ENCODE data around the gene ROBO1. TPM values are rescaled to one million over a fixed set of nuclear protein-coding genes. Genes with fewer than 3 reads are reported as not detected.

The ROBO1 gene
- total RNA-seq, 1 donor from 2014 or later = 19.4 TPM

DNA sequence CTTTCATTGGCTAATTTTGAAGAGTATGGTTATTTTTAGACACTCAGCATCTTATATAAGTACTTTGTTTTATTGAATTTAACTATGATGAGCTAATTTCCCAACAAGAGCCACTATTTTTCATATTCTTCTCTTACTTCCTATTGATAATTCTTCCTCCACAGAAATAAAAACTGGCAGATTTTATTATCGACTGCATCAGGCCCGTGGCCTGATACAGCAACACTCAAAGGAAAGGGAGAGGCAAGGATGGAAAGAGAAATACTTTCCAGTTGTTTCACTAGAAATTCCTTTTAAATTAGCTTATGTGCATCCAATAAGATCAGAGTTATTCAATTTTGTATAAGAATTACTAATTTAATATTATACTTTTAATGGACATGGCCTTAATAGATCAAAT, 886.3 kb downstream of the ROBO1 start:
- no peak overlapping the region for H3K4me3 ChIP-seq (ENCODE audit: low read depth, low read length)
- TF ChIP-seq, protein P1, sequence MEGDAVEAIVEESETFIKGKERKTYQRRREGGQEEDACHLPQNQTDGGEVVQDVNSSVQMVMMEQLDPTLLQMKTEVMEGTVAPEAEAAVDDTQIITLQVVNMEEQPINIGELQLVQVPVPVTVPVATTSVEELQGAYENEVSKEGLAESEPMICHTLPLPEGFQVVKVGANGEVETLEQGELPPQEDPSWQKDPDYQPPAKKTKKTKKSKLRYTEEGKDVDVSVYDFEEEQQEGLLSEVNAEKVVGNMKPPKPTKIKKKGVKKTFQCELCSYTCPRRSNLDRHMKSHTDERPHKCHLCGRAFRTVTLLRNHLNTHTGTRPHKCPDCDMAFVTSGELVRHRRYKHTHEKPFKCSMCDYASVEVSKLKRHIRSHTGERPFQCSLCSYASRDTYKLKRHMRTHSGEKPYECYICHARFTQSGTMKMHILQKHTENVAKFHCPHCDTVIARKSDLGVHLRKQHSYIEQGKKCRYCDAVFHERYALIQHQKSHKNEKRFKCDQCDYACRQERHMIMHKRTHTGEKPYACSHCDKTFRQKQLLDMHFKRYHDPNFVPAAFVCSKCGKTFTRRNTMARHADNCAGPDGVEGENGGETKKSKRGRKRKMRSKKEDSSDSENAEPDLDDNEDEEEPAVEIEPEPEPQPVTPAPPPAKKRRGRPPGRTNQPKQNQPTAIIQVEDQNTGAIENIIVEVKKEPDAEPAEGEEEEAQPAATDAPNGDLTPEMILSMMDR (conservative IDR thresholded peaks at IDR 0.05; ENCODE audit: low read depth, low read length) = no peak
- DNase-seq (ENCODE audit: low read depth) = no peak

DNA sequence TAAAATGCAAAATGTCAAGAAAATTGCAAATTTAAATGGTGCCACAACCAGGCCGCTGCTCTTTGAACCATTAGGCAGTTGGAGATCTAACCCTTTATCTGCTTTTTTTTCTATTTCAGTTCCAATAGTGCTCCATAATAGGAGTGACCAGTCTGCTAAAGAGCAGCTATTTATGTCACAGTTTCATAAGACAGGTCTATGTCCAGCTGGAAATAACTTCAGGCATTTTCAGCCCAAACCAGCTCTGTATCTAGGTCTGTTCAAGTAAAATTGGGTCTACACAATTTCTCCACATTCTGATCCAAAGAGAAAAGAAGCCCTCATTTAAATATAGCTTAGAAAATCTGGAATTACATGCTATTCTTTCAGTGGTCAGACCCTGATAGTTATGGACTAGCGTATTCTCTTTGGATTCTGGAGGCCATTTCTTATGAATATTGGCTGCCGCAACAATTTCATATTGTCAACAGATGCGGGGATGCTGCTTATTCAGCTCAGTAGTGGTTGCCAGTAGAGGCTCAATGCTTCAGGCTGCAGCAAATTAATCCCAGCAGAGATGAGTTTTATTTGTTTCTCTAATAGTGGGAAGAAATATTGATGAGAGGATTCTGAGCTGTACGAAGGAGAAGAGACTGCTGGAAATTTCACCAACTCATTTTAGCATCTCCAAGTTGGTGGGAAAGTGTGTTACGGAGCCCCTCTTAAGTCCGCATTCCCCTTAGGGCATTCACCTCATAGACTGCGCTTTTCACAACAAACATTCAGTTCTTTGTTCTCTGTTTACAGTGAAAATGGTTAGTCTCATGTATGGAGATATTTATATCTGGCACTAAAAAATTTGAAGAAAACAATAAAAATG, 887.0 kb downstream of the ROBO1 start:
- TF ChIP-seq, protein P1 (conservative IDR thresholded peaks at IDR 0.05; ENCODE audit: low read depth, low read length) = no peak
- H3K4me3 ChIP-seq (ENCODE audit: low read depth, low read length) = no peak overlapping the region
- no peak for DNase-seq (ENCODE audit: low read depth)

DNA sequence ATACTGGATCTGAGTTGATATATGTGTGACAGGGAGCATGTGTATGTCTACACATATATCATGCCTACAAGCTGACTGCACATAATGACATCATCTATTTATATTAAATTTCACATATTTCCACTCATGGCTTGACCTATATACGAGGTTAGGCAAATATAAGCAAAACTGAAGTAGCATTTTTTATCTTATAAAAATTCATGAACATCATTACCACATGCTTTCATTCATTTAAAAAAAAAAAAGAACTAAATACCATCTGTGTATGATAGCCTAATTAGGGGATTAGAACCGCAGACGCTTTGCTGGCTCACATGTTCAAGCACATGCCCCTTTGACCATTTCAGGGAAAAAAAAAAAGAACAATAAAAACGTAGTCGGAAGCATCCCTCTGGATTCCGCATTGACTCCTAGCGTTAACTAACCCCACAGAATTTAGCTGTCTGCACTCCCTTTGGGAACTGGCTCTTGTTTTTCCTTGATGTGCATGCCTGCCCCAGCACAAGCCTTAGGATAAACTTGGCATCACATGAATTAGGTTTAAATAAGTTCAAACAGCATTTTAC, 888.4 kb downstream of the ROBO1 start:
- no peak overlapping the region for H3K4me3 ChIP-seq (ENCODE audit: low read depth, low read length)
- TF ChIP-seq, protein P1 (conservative IDR thresholded peaks at IDR 0.05; ENCODE audit: low read depth, low read length) = no peak
- no peak for DNase-seq (ENCODE audit: low read depth)

DNA sequence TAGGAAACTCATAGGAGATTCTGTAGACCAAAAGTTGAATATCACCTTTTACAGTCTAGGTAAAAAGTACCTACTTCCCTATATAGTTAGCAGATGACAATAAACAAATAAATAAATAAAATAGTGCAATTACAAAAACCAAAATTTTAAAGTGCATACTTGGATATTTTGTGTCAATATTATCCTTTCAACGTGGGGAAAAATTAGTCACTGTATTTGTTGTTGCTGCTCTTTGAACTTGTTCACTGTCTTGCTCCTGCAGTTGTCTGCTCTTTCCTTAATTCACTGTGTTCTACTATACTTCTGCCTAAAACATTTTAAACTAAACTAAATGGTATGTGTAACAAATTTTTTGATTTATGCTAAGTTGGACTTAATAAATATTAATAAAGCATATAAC, 889.0 kb downstream of the ROBO1 start:
- TF ChIP-seq, protein P1 (conservative IDR thresholded peaks at IDR 0.05; ENCODE audit: low read depth, low read length) = no peak
- H3K4me3 ChIP-seq (ENCODE audit: low read depth, low read length) = no peak overlapping the region

DNA sequence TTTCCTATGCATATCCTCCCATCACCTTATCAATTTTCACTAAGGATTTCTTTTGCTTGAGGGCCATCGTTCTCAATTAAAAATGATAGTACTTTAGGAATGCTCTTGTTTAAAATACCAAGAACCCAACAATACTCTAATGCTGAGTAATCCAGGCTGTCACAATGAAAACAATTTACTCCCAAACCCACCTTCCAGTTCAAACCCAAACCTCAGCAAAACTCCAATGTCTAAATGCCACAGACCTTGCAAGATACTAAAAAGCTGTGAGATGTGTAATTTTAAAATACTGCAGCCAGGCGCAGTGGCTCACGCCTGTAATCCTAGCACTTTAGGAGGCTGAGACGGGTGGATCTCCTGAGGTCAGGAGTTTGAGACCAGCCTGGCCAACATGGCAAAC, 889.8 kb downstream of the ROBO1 start:
- DNase-seq (ENCODE audit: low read depth) = no peak
- TF ChIP-seq, protein P1 (conservative IDR thresholded peaks at IDR 0.05; ENCODE audit: low read depth, low read length) = no peak
- no peak overlapping the region for H3K4me3 ChIP-seq (ENCODE audit: low read depth, low read length)

More for the DNA sequence above, 889.0 kb downstream of the ROBO1 start:
- DNase-seq (ENCODE audit: low read depth) = no peak

DNA sequence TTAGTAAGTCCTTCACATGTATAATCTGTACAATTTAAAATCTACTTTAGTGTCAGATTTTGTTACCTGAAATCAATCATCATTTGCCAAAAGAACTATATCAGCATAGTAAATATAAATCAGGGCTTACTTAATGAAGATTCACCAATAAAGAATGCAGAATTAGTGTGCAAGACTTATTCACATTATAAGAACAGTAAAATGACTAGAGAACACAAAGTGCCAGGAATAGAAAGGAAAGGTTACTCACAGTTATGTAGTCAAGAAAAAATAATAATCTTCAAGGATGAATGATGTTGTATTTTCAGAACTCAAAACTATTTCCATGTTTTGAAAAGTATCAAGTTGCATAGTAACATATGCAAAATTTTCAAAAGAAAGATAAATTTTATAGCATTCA, 891.9 kb downstream of the ROBO1 start:
- TF ChIP-seq, protein P1 (conservative IDR thresholded peaks at IDR 0.05; ENCODE audit: low read depth, low read length) = no peak
- DNase-seq (ENCODE audit: low read depth) = no peak
- no peak overlapping the region for H3K4me3 ChIP-seq (ENCODE audit: low read depth, low read length)

All from epithelial cell of proximal tubule (primary cell).